ENCODE measurements around the gene FRYL. TPM values are rescaled to one million over a fixed set of nuclear protein-coding genes. Genes with fewer than 3 reads are reported as not detected.

Gene FRYL
- total RNA-seq, 1 experiment from 2014 or later = 43.1 TPM

GRCh38 chr4:48796191-48796926 lies 16.3 kb upstream of the FRYL start:
- no peaks in the 10 kb centered on the region for H3K4me1 ChIP-seq (ENCODE audit: insufficient read depth, low read length, poor library complexity, severe bottlenecking)
- H3K27me3 ChIP-seq (replicated peaks; ENCODE audit: insufficient read depth, low read depth, low read length, poor library complexity) = no peaks in the 10 kb centered on the region
- ChIA-PET CTCF (no interaction called here), POLR2A (ENCODE audit: low non-redundant PET) (no interaction called here)
- BruUV-seq (replicated peaks) = no TSS peak
- H3K9me3 ChIP-seq (ENCODE audit: low read depth, low read length, poor library complexity, severe bottlenecking) = no peaks in the 10 kb centered on the region
- H3K4me3 ChIP-seq (ENCODE audit: low read depth, low read length, poor library complexity, severe bottlenecking) = no peak overlapping the region
- intact Hi-C loops (cut with micrococcal nuclease; ENCODE audit: unreplicated experiment) = no loop called here
- no peak overlapping the region for H3K27ac ChIP-seq (ENCODE audit: low read depth, low read length, poor library complexity, severe bottlenecking)
- no peak for DNase-seq (ENCODE audit: low spot score)
- TF ChIP-seq, protein P1, sequence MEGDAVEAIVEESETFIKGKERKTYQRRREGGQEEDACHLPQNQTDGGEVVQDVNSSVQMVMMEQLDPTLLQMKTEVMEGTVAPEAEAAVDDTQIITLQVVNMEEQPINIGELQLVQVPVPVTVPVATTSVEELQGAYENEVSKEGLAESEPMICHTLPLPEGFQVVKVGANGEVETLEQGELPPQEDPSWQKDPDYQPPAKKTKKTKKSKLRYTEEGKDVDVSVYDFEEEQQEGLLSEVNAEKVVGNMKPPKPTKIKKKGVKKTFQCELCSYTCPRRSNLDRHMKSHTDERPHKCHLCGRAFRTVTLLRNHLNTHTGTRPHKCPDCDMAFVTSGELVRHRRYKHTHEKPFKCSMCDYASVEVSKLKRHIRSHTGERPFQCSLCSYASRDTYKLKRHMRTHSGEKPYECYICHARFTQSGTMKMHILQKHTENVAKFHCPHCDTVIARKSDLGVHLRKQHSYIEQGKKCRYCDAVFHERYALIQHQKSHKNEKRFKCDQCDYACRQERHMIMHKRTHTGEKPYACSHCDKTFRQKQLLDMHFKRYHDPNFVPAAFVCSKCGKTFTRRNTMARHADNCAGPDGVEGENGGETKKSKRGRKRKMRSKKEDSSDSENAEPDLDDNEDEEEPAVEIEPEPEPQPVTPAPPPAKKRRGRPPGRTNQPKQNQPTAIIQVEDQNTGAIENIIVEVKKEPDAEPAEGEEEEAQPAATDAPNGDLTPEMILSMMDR (conservative IDR thresholded peaks at IDR 0.05; ENCODE audit: low read depth, low read length) = no peak
- TF ChIP-seq EZH2 (IDR thresholded peaks at IDR 0.05; ENCODE audit: borderline replicate concordance, low read depth, low read length, poor library complexity, severe bottlenecking) = no peak
- no peaks in the 10 kb centered on the region for H3K36me3 ChIP-seq (ENCODE audit: insufficient read depth, low read length, poor library complexity, severe bottlenecking)

GRCh38 chr4:48795108-48795507 lies 15.0 kb upstream of the FRYL start:
- Histone ChIP-seq H3K36me3 (ENCODE audit: insufficient read depth, low read length, poor library complexity, severe bottlenecking) (no peaks in the 10 kb centered on the region), H3K27me3 (replicated peaks; ENCODE audit: insufficient read depth, low read depth, low read length, poor library complexity) (no peaks in the 10 kb centered on the region), H3K27ac (ENCODE audit: low read depth, low read length, poor library complexity, severe bottlenecking) (no peak overlapping the region), H3K4me3 (ENCODE audit: low read depth, low read length, poor library complexity, severe bottlenecking) (no peak overlapping the region), H3K4me1 (ENCODE audit: insufficient read depth, low read length, poor library complexity, severe bottlenecking) (no peaks in the 10 kb centered on the region), H3K9me3 (ENCODE audit: low read depth, low read length, poor library complexity, severe bottlenecking) (no peaks in the 10 kb centered on the region)
- TF ChIP-seq, protein P1 (conservative IDR thresholded peaks at IDR 0.05; ENCODE audit: low read depth, low read length) = no peak
- TF ChIP-seq EZH2 (IDR thresholded peaks at IDR 0.05; ENCODE audit: borderline replicate concordance, low read depth, low read length, poor library complexity, severe bottlenecking) = no peak
- DNase-seq (ENCODE audit: low spot score) = no peak
- intact Hi-C loops (cut with micrococcal nuclease; ENCODE audit: unreplicated experiment) = no loop called here
- BruUV-seq (replicated peaks) = no TSS peak
- CTCF ChIA-PET = no interaction called here
- POLR2A ChIA-PET (ENCODE audit: low non-redundant PET) = no interaction called here

GRCh38 chr4:48792348-48793006 lies 12.4 kb upstream of the FRYL start:
- Histone ChIP-seq H3K9me3 (ENCODE audit: low read depth, low read length, poor library complexity, severe bottlenecking) (no peaks in the 10 kb centered on the region), H3K27me3 (replicated peaks; ENCODE audit: insufficient read depth, low read depth, low read length, poor library complexity) (no peaks in the 10 kb centered on the region), H3K36me3 (ENCODE audit: insufficient read depth, low read length, poor library complexity, severe bottlenecking) (no peaks in the 10 kb centered on the region), H3K4me1 (ENCODE audit: insufficient read depth, low read length, poor library complexity, severe bottlenecking) (no peaks in the 10 kb centered on the region), H3K4me3 (ENCODE audit: low read depth, low read length, poor library complexity, severe bottlenecking) (no peak overlapping the region), H3K27ac (ENCODE audit: low read depth, low read length, poor library complexity, severe bottlenecking) (no peak overlapping the region)
- BruUV-seq (replicated peaks) = no TSS peak
- intact Hi-C loops (cut with micrococcal nuclease; ENCODE audit: unreplicated experiment) = no loop called here
- ChIA-PET CTCF (no interaction called here), POLR2A (ENCODE audit: low non-redundant PET) (no interaction called here)
- no peak for DNase-seq (ENCODE audit: low spot score)
- TF ChIP-seq, protein P1 (conservative IDR thresholded peaks at IDR 0.05; ENCODE audit: low read depth, low read length) = no peak
- TF ChIP-seq EZH2 (IDR thresholded peaks at IDR 0.05; ENCODE audit: borderline replicate concordance, low read depth, low read length, poor library complexity, severe bottlenecking) = no peak

All from A673 (cell line).